Measurements from ENCODE around the gene SOX11.

The SOX11 gene

DNA sequence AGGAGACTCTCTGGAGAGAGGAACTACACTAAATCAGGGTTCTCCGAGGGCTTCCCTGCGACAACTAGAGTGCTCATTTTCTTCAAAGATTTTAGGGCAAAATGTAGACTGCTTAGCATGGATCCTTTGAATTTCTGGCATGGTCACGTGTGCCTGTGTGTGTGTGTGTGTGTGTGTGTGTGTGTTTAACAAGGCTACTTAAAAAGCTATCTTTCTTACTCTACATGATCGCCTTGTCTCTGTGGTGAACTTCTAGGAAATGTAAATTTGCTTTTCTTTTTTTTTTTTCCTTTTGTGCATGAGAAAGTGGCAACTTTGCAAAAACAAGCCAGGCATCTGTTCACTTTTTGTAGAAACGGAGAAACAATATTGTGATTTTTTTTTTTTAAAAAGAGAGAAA, 43.9 kb downstream of the SOX11 start:
- TF ChIP-seq, protein P1, sequence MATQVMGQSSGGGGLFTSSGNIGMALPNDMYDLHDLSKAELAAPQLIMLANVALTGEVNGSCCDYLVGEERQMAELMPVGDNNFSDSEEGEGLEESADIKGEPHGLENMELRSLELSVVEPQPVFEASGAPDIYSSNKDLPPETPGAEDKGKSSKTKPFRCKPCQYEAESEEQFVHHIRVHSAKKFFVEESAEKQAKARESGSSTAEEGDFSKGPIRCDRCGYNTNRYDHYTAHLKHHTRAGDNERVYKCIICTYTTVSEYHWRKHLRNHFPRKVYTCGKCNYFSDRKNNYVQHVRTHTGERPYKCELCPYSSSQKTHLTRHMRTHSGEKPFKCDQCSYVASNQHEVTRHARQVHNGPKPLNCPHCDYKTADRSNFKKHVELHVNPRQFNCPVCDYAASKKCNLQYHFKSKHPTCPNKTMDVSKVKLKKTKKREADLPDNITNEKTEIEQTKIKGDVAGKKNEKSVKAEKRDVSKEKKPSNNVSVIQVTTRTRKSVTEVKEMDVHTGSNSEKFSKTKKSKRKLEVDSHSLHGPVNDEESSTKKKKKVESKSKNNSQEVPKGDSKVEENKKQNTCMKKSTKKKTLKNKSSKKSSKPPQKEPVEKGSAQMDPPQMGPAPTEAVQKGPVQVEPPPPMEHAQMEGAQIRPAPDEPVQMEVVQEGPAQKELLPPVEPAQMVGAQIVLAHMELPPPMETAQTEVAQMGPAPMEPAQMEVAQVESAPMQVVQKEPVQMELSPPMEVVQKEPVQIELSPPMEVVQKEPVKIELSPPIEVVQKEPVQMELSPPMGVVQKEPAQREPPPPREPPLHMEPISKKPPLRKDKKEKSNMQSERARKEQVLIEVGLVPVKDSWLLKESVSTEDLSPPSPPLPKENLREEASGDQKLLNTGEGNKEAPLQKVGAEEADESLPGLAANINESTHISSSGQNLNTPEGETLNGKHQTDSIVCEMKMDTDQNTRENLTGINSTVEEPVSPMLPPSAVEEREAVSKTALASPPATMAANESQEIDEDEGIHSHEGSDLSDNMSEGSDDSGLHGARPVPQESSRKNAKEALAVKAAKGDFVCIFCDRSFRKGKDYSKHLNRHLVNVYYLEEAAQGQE (IDR thresholded peaks at IDR 0.05; ENCODE audit: insufficient read depth in 1 of 2, low read depth in 2 of 2, low read length in 2 of 2), result no peak
- no peak for TF ChIP-seq POLR2AphosphoS5 (IDR thresholded peaks at IDR 0.05; ENCODE audit: low read depth, low read length)

DNA sequence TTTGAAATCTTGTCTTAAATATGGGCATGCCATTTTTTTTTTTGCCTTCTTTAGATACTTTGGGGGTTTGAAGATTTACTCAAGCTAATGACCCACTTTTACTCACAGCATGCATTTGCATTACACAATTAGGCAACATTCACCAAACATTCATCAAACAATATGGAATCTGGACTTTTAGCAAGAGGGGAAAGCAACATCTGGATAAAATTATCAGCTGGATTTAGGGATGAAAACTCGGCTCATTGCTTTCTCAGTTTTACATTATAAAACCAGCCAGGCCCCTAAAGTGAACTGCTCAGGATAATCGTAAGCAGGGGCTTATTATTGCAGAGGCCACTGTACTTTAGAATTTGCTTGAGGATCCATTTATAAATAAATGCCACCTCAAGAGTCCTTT, 44.7 kb downstream of the SOX11 start:
- TF ChIP-seq FOXP2 (optimal IDR thresholded peaks at IDR 0.05; ENCODE audit: borderline replicate concordance, extremely low read depth, extremely low read length, insufficient read depth) (no peak), POLR2AphosphoS5 (IDR thresholded peaks at IDR 0.05; ENCODE audit: low read depth, low read length) (no peak), SIN3A (IDR thresholded peaks at IDR 0.05; ENCODE audit: borderline replicate concordance, insufficient read depth, low read length) (no peak), TAF1 (IDR thresholded peaks at IDR 0.05; ENCODE audit: borderline replicate concordance, insufficient read depth, low read length) (no peak)
- TF ChIP-seq, protein P1 (IDR thresholded peaks at IDR 0.05; ENCODE audit: insufficient read depth in 1 of 2, low read depth in 2 of 2, low read length in 2 of 2), result no peak

DNA sequence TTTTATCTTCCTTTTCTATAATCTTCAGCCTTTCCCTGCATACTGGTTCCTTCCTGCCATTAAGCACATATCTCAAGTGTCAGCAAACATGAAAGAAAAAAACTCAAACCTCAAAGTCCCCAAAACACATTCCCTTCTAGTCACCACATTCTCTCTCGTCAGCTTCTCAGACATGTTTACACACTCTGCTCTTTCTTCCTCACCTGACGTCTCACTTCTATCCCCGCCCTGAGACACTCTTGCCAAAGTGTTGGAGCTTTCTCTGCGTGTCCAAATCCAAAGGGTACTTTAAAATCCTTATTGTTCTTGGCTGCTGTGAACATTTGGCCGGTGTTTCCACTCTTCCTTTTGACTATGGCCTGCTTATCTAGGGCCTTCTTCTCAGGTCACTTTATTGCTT, 47.9 kb downstream of the SOX11 start:
- TF ChIP-seq POLR2AphosphoS5 (IDR thresholded peaks at IDR 0.05; ENCODE audit: low read depth, low read length) (no peak), SIN3A (IDR thresholded peaks at IDR 0.05; ENCODE audit: borderline replicate concordance, insufficient read depth, low read length) (no peak), TAF1 (IDR thresholded peaks at IDR 0.05; ENCODE audit: borderline replicate concordance, insufficient read depth, low read length) (no peak), FOXP2 (optimal IDR thresholded peaks at IDR 0.05; ENCODE audit: borderline replicate concordance, extremely low read depth, extremely low read length, insufficient read depth) (no peak)
- TF ChIP-seq, protein P1 (IDR thresholded peaks at IDR 0.05; ENCODE audit: insufficient read depth in 1 of 2, low read depth in 2 of 2, low read length in 2 of 2), result no peak

DNA sequence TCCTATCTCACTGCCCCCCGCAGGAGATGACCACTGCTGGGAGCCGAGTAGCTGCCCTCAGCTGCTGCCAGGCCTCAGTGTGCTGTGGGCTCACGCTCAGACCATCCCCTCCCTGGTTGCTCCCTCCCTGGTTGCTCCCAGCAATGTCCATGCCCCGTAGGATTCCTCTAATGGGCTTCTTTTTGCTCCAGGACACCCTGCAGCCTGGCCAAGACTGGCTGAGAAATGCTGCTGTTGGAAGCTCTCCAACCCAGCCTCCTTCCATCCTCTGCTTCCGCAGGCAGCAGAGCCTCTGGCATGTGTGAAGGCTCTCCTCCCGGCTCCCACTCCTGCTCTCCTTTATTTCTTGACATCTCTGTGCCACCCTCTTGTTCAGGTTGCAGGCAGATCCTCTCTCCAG, 48.6 kb downstream of the SOX11 start:
- TF ChIP-seq POLR2AphosphoS5 (IDR thresholded peaks at IDR 0.05; ENCODE audit: low read depth, low read length), result no peak
- no peak for TF ChIP-seq TAF1 (IDR thresholded peaks at IDR 0.05; ENCODE audit: borderline replicate concordance, insufficient read depth, low read length)
- TF ChIP-seq, protein P1 (IDR thresholded peaks at IDR 0.05; ENCODE audit: insufficient read depth in 1 of 2, low read depth in 2 of 2, low read length in 2 of 2), result no peak

DNA sequence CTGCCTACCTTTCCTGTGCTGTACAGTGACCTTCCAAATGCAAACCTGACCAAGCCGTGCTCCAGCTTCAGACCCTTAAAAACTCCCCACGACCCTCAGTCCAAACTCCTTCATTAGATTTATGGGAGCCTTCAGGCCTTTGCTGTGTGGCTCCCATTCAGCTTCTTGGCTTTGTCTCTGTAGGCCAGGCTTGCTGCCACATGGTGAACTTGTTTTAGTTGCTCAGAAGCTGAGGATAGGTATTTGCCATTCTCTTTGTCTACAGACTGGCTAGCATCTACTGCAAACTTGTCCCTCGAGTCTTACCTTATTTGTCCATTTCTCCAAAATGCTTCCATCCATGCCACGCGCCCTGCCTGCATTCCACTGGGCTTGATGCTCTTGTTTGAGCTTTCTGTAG, 49.1 kb downstream of the SOX11 start:
- TF ChIP-seq TAF1 (IDR thresholded peaks at IDR 0.05; ENCODE audit: borderline replicate concordance, insufficient read depth, low read length) (no peak), POLR2AphosphoS5 (IDR thresholded peaks at IDR 0.05; ENCODE audit: low read depth, low read length) (no peak), SIN3A (IDR thresholded peaks at IDR 0.05; ENCODE audit: borderline replicate concordance, insufficient read depth, low read length) (no peak), FOXP2 (optimal IDR thresholded peaks at IDR 0.05; ENCODE audit: borderline replicate concordance, extremely low read depth, extremely low read length, insufficient read depth) (no peak)
- TF ChIP-seq, protein P1 (IDR thresholded peaks at IDR 0.05; ENCODE audit: insufficient read depth in 1 of 2, low read depth in 2 of 2, low read length in 2 of 2), result no peak
